WTC11 (cell line): ENCODE measurements around the gene LDB2.

Experiments
- ATF3 ChIP-seq: sonication (generic); formaldehyde crosslinking; conservative IDR thresholded peaks from 2 replicates; pipeline ENCODE4 v1.8.1; 2022; ENCODE audit warnings: mild to moderate bottlenecking, missing genetic modification reagents
- CTCF ChIP-seq: fragments of 200-600 bp; IDR thresholded peaks from 2 replicates; pipeline ENCODE4 v1.8.0; 2022; ENCODE audit warnings: antibody characterized with exemption
- ESRRA ChIP-seq: sonication (generic); formaldehyde crosslinking; IDR thresholded peaks from 2 replicates; pipeline ENCODE4 v1.8.1; 2022; ENCODE audit warnings: mild to moderate bottlenecking, missing genetic modification reagents, borderline replicate concordance
- JUN ChIP-seq: sonication (generic); formaldehyde crosslinking; IDR thresholded peaks from 2 replicates; pipeline ENCODE4 v1.8.0; 2023; ENCODE audit warnings: mild to moderate bottlenecking, missing genetic modification reagents
- MAX ChIP-seq: sonication (generic); formaldehyde crosslinking; IDR thresholded peaks from 2 replicates; pipeline ENCODE4 v1.8.0; 2022; ENCODE audit warnings: mild to moderate bottlenecking, missing genetic modification reagents
- NFYB ChIP-seq: sonication (generic); formaldehyde crosslinking; conservative IDR thresholded peaks from 2 replicates; pipeline ENCODE4 v1.8.0; 2022; ENCODE audit warnings: low read depth, missing genetic modification reagents
- NR1H2 ChIP-seq: sonication (generic); formaldehyde crosslinking; IDR thresholded peaks from 2 replicates; pipeline ENCODE4 v1.9.0; 2021; ENCODE audit warnings: mild to moderate bottlenecking, moderate library complexity, missing genetic modification reagents
- NR2C2 ChIP-seq: sonication (generic); formaldehyde crosslinking; IDR thresholded peaks from 2 replicates; pipeline ENCODE4 v1.8.0; 2022; ENCODE audit warnings: mild to moderate bottlenecking, missing genetic modification reagents
- PRDM15 ChIP-seq: sonication (generic); formaldehyde crosslinking; IDR thresholded peaks from 2 replicates; pipeline ENCODE4 v1.8.0; 2022; ENCODE audit warnings: missing genetic modification reagents
- TEAD4 ChIP-seq: sonication (generic); formaldehyde crosslinking; IDR thresholded peaks from 2 replicates; pipeline ENCODE4 v1.8.0; 2022; ENCODE audit warnings: mild to moderate bottlenecking, missing genetic modification reagents
- ZNF423 ChIP-seq: fragments of 250-450 bp; sonication (Bioruptor Pico); IDR thresholded peaks from 2 replicates; pipeline ENCODE4 v2.1.2; 2022; ENCODE audit warnings: mild to moderate bottlenecking, moderate library complexity

GRCh38 chr4:16530688-16531635, 367.5 kb downstream of the LDB2 start:
- TF ChIP-seq CTCF (no peak), ESRRA (CRISPR knock-in tag) (no peak), ATF3 (CRISPR knock-in tag) (no peak), JUN (no peak), ZNF423 (CRISPR knock-in tag) (no peak), MAX (no peak), PRDM15 (no peak), NR1H2 (CRISPR knock-in tag) (no peak), NFYB (CRISPR knock-in tag) (no peak), TEAD4 (CRISPR knock-in tag) (no peak), NR2C2 (CRISPR knock-in tag) (no peak)
